ENCODE results near the gene BGN. TPM values are rescaled to one million over a fixed set of nuclear protein-coding genes. Genes with fewer than 3 reads are reported as not detected.

The BGN gene
- total RNA-seq, 1 experiment from 2014 or later = 0.37 TPM

DNA sequence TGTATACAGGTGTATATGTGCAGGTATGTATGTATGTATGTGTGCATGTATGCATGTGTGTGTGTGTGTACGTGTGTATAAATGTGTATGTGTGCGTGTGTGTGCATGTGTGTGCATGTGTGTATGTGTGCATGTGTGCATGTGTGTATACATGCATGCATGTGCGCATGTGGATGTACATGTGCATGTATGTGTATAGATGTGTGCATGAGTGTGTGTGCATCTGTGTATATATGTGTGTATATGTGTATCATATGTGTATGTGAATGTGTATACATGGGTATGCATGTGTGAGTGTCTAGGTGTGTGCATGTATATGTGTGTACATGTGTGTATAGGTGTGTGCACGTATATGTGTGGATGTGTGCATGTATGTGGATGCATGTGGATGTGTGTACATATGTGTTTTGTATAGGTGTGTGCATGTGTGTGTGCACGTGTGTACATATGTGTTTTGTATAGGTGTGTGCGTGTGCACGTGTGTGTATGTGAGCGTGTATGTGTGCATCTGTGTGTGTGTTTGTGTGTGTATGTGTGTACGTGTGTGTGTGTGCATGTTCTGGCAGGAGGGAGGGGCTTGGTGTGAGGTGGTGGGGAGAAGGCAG lies 6.0 kb downstream of the BGN start:
- H3K4me1 ChIP-seq (ENCODE audit: control insufficient read depth in 1 of 2, insufficient read depth in 2 of 2, low read length in 2 of 2) = no peaks in the 10 kb centered on the region
- no peak overlapping the region for H3K9ac ChIP-seq (ENCODE audit: low read length)
- H3K9me2 ChIP-seq (ENCODE audit: insufficient read depth) = no peaks in the 10 kb centered on the region
- no peak overlapping the region for H3K4me2 ChIP-seq (ENCODE audit: low read length)
- H3K4me3 ChIP-seq (replicated peaks in 1 of 2; ENCODE audit: low read depth in 1 of 2, low read length in 2 of 2) = no peak overlapping the region
- ChIA-PET POLR2A (no interaction called here), CTCF (no interaction called here), RAD21 (ENCODE audit: low non-redundant PET in 1 of 2, low total read pairs in 2 of 2, uncharacterized antibody in 2 of 2, unreplicated experiment in 2 of 2) (no interaction called here)
- H2AFZ ChIP-seq (ENCODE audit: low read depth, low read length, poor library complexity, severe bottlenecking) = no peak overlapping the region
- no peak for DNase-seq (ENCODE audit: low read depth, low spot score)
- no peak overlapping the region for H3K27ac ChIP-seq (ENCODE audit: low read depth, low read length)
- TF ChIP-seq EZH2 (IDR thresholded peaks at IDR 0.05) (no peak), YY1 (IDR thresholded peaks at IDR 0.05; ENCODE audit: extremely low read depth, insufficient replicate concordance, low read depth, low read length) (no peak), POLR2AphosphoS5 (IDR thresholded peaks at IDR 0.05; ENCODE audit: low read depth, low read length) (no peak), ELF1 (IDR thresholded peaks at IDR 0.05; ENCODE audit: borderline replicate concordance, low read depth) (no peak), TCF7L2 (IDR thresholded peaks at IDR 0.05; ENCODE audit: borderline replicate concordance, extremely low read depth, insufficient read depth, insufficient read length) (no peak), ZBTB33 (IDR thresholded peaks at IDR 0.05; ENCODE audit: extremely low read depth, insufficient replicate concordance, low read length) (no peak), CBX3 (IDR thresholded peaks at IDR 0.05; ENCODE audit: low read depth) (no peak), ZNF274 (IDR thresholded peaks at IDR 0.05; ENCODE audit: low read depth, low read length) (no peak), SP1 (IDR thresholded peaks at IDR 0.05; ENCODE audit: low read depth) (no peak), JUND (IDR thresholded peaks at IDR 0.05) (no peak), FOSL1 (IDR thresholded peaks at IDR 0.05; ENCODE audit: low read depth) (no peak), EZH2phosphoT487 (IDR thresholded peaks at IDR 0.05; ENCODE audit: borderline replicate concordance) (no peak), ZFX (IDR thresholded peaks at IDR 0.05) (no peak), SRF (IDR thresholded peaks at IDR 0.05; ENCODE audit: low read depth) (no peak), CEBPB (IDR thresholded peaks at IDR 0.05; ENCODE audit: low read depth) (no peak), REST (IDR thresholded peaks at IDR 0.05; ENCODE audit: low read depth) (no peak), ATF3 (IDR thresholded peaks at IDR 0.05) (no peak), RAD21 (IDR thresholded peaks at IDR 0.05; ENCODE audit: low read depth) (no peak)
- TF ChIP-seq, protein P1, sequence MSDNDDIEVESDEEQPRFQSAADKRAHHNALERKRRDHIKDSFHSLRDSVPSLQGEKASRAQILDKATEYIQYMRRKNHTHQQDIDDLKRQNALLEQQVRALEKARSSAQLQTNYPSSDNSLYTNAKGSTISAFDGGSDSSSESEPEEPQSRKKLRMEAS (IDR thresholded peaks at IDR 0.05) = no peak
- no peak for ATAC-seq
- no peaks in the 10 kb centered on the region for H4K20me1 ChIP-seq (ENCODE audit: insufficient read depth)
- H3K79me2 ChIP-seq (ENCODE audit: insufficient read depth, low read length) = no peaks in the 10 kb centered on the region
- intact Hi-C loops (cut with micrococcal nuclease) = loop anchor here (10.0 kb wide), 1 partner anchor 466 kb away; no protein-coding TSS in a partner anchor
- BruUV-seq (replicated peaks) = no TSS peak
- no peaks in the 10 kb centered on the region for H3K36me3 ChIP-seq (ENCODE audit: control insufficient read depth in 1 of 2, insufficient read depth in 2 of 2, low read length in 2 of 2)
- no peaks in the 10 kb centered on the region for H3K27me3 ChIP-seq (ENCODE audit: insufficient read depth, low read length)
- no peaks in the 10 kb centered on the region for H3K9me3 ChIP-seq (ENCODE audit: control insufficient read depth in 1 of 2, insufficient read depth in 1 of 2, low read depth in 1 of 2, low read length in 2 of 2)

Measured in HCT116 (cell line).